Endothelial cell of umbilical vein (primary cell): Measurements from ENCODE around the gene KIAA0825. TPM values are rescaled to one million over a fixed set of nuclear protein-coding genes. Genes with fewer than 3 reads are reported as not detected.

Experiments
- BruUV-seq: library from RNA; stranded (reverse); fragments of 400-500 nt; replicated peaks from 2 replicates; lab custom pipeline; 2021; lab: Mats Ljungman, UMichigan
- CTCF ChIA-PET: fragments of 300-600, 350-600 bp; sonication (Branson Sonifier 250); formaldehyde crosslinking; loops from one replicate; lab custom pipeline; 2021; ENCODE audit warnings: antibody characterized with exemption, inconsistent platforms; lab: Charles Lee
- POLR2A ChIA-PET: fragments of 300-600, 350-600 bp; sonication (Branson Sonifier 250); formaldehyde crosslinking; loops from one replicate; lab custom pipeline; 2021; ENCODE audit warnings: antibody characterized with exemption, inconsistent platforms; lab: Charles Lee
- DNase-seq: peaks from one replicate; pipeline ENCODE4 v3.0.0-alpha.2; 2011; ENCODE audit warnings: low read depth, low spot score
- FAIRE-seq: peaks from 2 replicates; lab custom pipeline; 2011; peaks lifted over from hg19 to GRCh38; lab: Jason Lieb, UNC
- H2AFZ ChIP-seq: 2 replicates; pipeline ENCODE4 v1.6.0; 2012; ENCODE audit warnings: low read depth, low read length, control low read depth, inconsistent platforms
- H3K27ac ChIP-seq: 2 replicates; pipeline ENCODE4 v1.5.1; 2011; ENCODE audit warnings: low read depth, mild to moderate bottlenecking, control low read depth, low read length, moderate library complexity; ENCODE audit not compliant: insufficient read depth
- H3K27me3 ChIP-seq, 2 experiments: 2 replicates each; pipeline versions ENCODE4 v1.6.0 to v1.6.1; 2011; ENCODE audit warnings: low read length in 2 of 2, mixed read lengths in 1 of 2; ENCODE audit not compliant: control insufficient read depth in 2 of 2, insufficient read depth in 2 of 2
- H3K36me3 ChIP-seq, 2 experiments: 2 replicates in 1 of 2; 3 replicates in 1 of 2; pipeline ENCODE4 v1.5.1; 2011; ENCODE audit warnings: low read length in 2 of 2, mild to moderate bottlenecking in 1 of 2, moderate library complexity in 1 of 2; ENCODE audit not compliant: control insufficient read depth in 2 of 2, insufficient read depth in 2 of 2; ENCODE audit errors: extremely low read depth in 1 of 2
- H3K4me1 ChIP-seq: 3 replicates; pipeline ENCODE4 v1.5.1; 2011; ENCODE audit warnings: mild to moderate bottlenecking, low read length; ENCODE audit not compliant: control insufficient read depth, insufficient read depth; ENCODE audit errors: extremely low read depth
- H3K4me2 ChIP-seq: 2 replicates; pipeline ENCODE4 v1.6.1; 2011; ENCODE audit warnings: low read length, control low read depth, mixed read lengths; ENCODE audit not compliant: insufficient read depth
- H3K4me3 ChIP-seq, 3 experiments: fragments of 200-600 bp in 1 of 3; sonication (generic), shearing (Covaris generic) in 1 of 3; replicated peaks in 1 of 3; 2 replicates each; pipeline ENCODE4 v1.5.1; 2011 to 2016; ENCODE audit warnings: control low read depth in 3 of 3, low read length in 3 of 3, mild to moderate bottlenecking in 2 of 3, inconsistent platforms in 1 of 3, low read depth in 1 of 3, moderate library complexity in 1 of 3; ENCODE audit not compliant: insufficient read depth in 1 of 3
- H3K79me2 ChIP-seq: 2 replicates; pipeline ENCODE4 v1.6.0; 2012; ENCODE audit warnings: low read length, inconsistent platforms; ENCODE audit not compliant: control insufficient read depth, insufficient read depth
- H3K9ac ChIP-seq: replicated peaks from 2 replicates; pipeline ENCODE3; 2011; ENCODE audit warnings: low read length, control low read depth; ENCODE audit not compliant: insufficient read depth; ENCODE audit errors: extremely low read depth
- H3K9me1 ChIP-seq: replicated peaks from 3 replicates; pipeline ENCODE4 v1.6.0; 2011; ENCODE audit warnings: mild to moderate bottlenecking, low read length; ENCODE audit not compliant: control insufficient read depth, insufficient read depth; ENCODE audit errors: extremely low read depth
- H3K9me3 ChIP-seq: replicated peaks from 2 replicates; pipeline ENCODE4 v1.5.1; 2012; ENCODE audit warnings: low read length, inconsistent platforms; ENCODE audit not compliant: control insufficient read depth, insufficient read depth
- H4K20me1 ChIP-seq: replicated peaks from 2 replicates; pipeline ENCODE3; 2011; ENCODE audit warnings: mild to moderate bottlenecking, low read length; ENCODE audit not compliant: control insufficient read depth, insufficient read depth; ENCODE audit errors: extremely low read depth
- EZH2 ChIP-seq: IDR thresholded peaks from 2 replicates; pipeline ENCODE4 v1.6.1; 2012; ENCODE audit warnings: borderline replicate concordance, low read depth, mild to moderate bottlenecking, moderate library complexity, low read length, inconsistent platforms; ENCODE audit not compliant: severe bottlenecking
- FOS ChIP-seq: IDR thresholded peaks from 2 replicates; pipeline ENCODE4 v1.6.1; 2011; ENCODE audit warnings: mild to moderate bottlenecking, low read length, moderate library complexity, borderline replicate concordance; ENCODE audit not compliant: insufficient read depth
- GATA2 ChIP-seq: IDR thresholded peaks from 2 replicates; pipeline ENCODE4 v1.7.0; 2011; ENCODE audit warnings: low read depth, mild to moderate bottlenecking, moderate library complexity, mixed read lengths, low read length; ENCODE audit not compliant: insufficient read length, insufficient read depth
- JUN ChIP-seq: IDR thresholded peaks from 2 replicates; pipeline ENCODE4 v1.6.1; 2011; ENCODE audit warnings: borderline replicate concordance, low read depth; ENCODE audit not compliant: insufficient read length, insufficient read depth
- MYC ChIP-seq: IDR thresholded peaks from one replicate; pipeline ENCODE4 v1.6.1; 2011; ENCODE audit warnings: mild to moderate bottlenecking, low read depth, low read length
- POLR2A ChIP-seq: IDR thresholded peaks from 2 replicates; pipeline ENCODE4 v1.6.1; 2012; ENCODE audit warnings: low read depth, mild to moderate bottlenecking, control low read depth, low read length
- POLR2AphosphoS5 ChIP-seq: IDR thresholded peaks from 2 replicates; pipeline ENCODE4 v1.6.1; 2012; ENCODE audit warnings: low read depth, mild to moderate bottlenecking, control low read depth, low read length, moderate library complexity; ENCODE audit not compliant: insufficient read depth
- dilution Hi-C: fragments of 300-500 bp; cut with MboI; formaldehyde crosslinking; loops from one replicate; pipeline ENCODE4 v1.15.0; 2019; ENCODE audit warnings: low sequenced_read_pairs; ENCODE audit not compliant: extremely low pct_ligation_motif_present
- intact Hi-C: fragments of 100-400 bp; cut with micrococcal nuclease; formaldehyde crosslinking; loops from one replicate; pipeline ENCODE4 v1.10.0; 2022
- polyA plus RNA-seq, 4 experiments: library from polyadenylated mRNA; depleted of rRNA in 3 of 4; stranded (reverse) in 3 of 4; unstranded in 1 of 4; fragments of >200 nt; gene quantifications; 2 replicates each; pipeline versions ENCODE4 v1.2.1 to v1.2.3, GENCODE V29; 2011 to 2012; ENCODE audit warnings: missing spikeins in 1 of 4
- total RNA-seq: library from RNA; stranded (reverse); gene quantifications from 2 replicates; pipeline ENCODE4 v1.2.3, GENCODE V29; 2021
- TF ChIP-seq, protein P1 (sequence below): IDR thresholded peaks from 2 replicates; pipeline ENCODE4 v1.6.1; 2011; ENCODE audit not compliant: insufficient read depth, insufficient read length
- TF ChIP-seq, protein P2 (sequence below), 2 donors: IDR thresholded peaks; 1 replicate in 1 of 2; 2 replicates in 1 of 2; pipeline ENCODE4 v1.5.1; 2011; ENCODE audit warnings: low read length in 2 of 2, mild to moderate bottlenecking in 2 of 2, moderate library complexity in 2 of 2, control low read depth in 1 of 2, inconsistent platforms in 1 of 2, low read depth in 1 of 2; ENCODE audit not compliant: insufficient read depth in 1 of 2; ENCODE audit errors: extremely low read depth in 1 of 2

The KIAA0825 gene
- total and polyA plus RNA-seq, 2 donors (not counting 3 experiments of a cell fraction or from before 2014, with no cell fraction given), result 0.15 to 1.1 TPM

GRCh38 chr5:94467346-94467953 lies 151.0 kb downstream of the KIAA0825 start:
- TF ChIP-seq, protein P1, sequence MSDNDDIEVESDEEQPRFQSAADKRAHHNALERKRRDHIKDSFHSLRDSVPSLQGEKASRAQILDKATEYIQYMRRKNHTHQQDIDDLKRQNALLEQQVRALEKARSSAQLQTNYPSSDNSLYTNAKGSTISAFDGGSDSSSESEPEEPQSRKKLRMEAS, result no peak
- TF ChIP-seq GATA2 (no peak), POLR2AphosphoS5 (no peak), JUN (no peak), EZH2 (no peak), MYC (no peak), POLR2A (no peak), FOS (no peak)
- TF ChIP-seq, protein P2, sequence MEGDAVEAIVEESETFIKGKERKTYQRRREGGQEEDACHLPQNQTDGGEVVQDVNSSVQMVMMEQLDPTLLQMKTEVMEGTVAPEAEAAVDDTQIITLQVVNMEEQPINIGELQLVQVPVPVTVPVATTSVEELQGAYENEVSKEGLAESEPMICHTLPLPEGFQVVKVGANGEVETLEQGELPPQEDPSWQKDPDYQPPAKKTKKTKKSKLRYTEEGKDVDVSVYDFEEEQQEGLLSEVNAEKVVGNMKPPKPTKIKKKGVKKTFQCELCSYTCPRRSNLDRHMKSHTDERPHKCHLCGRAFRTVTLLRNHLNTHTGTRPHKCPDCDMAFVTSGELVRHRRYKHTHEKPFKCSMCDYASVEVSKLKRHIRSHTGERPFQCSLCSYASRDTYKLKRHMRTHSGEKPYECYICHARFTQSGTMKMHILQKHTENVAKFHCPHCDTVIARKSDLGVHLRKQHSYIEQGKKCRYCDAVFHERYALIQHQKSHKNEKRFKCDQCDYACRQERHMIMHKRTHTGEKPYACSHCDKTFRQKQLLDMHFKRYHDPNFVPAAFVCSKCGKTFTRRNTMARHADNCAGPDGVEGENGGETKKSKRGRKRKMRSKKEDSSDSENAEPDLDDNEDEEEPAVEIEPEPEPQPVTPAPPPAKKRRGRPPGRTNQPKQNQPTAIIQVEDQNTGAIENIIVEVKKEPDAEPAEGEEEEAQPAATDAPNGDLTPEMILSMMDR (IDR thresholded peaks at IDR 0.05; ENCODE audit: extremely low read depth in 1 of 2, insufficient read depth in 1 of 2, low read depth in 1 of 2, low read length in 2 of 2), result no peak
- intact Hi-C loops, result no loop called here
- DNase-seq (no peak), FAIRE-seq (no peak)
- H3K9me1 ChIP-seq, result no peaks in the 10 kb centered on the region
- ChIA-PET CTCF (no interaction called here), POLR2A (no interaction called here)
- H4K20me1 ChIP-seq, result no peaks in the 10 kb centered on the region
- H3K27me3 ChIP-seq, result no peaks in the 10 kb centered on the region
- no peak overlapping the region for H3K27ac ChIP-seq
- H3K9ac ChIP-seq, result no peak overlapping the region
- no peak overlapping the region for H2AFZ ChIP-seq
- no TSS peak for BruUV-seq
- H3K36me3 ChIP-seq, result no peaks in the 10 kb centered on the region
- no peak overlapping the region for H3K4me2 ChIP-seq
- H3K9me3 ChIP-seq, result no peaks in the 10 kb centered on the region
- dilution Hi-C loops, result no loop called here
- no peak overlapping the region for H3K4me3 ChIP-seq
- no peaks in the 10 kb centered on the region for H3K79me2 ChIP-seq
- no peaks in the 10 kb centered on the region for H3K4me1 ChIP-seq
